Heart left ventricle (tissue), 13 donors: ENCODE data around the gene CCDC30.

Experiments
- CTCF ChIP-seq, 12 donors: fragments of 200-600 bp; sonication (generic) in 4 of 12; IDR thresholded peaks; one replicate each; pipeline versions ENCODE4 v1.5.0 to v1.8.0; 2018 to 2022; ENCODE audit warnings: antibody characterized with exemption in 12 of 12, mild to moderate bottlenecking in 5 of 12
- POLR2A ChIP-seq, 2 donors: fragments of 450-650 bp; IDR thresholded peaks; one replicate each; pipeline ENCODE4 v1.6.1; 2017; ENCODE audit warnings: antibody characterized with exemption in 2 of 2, mild to moderate bottlenecking in 2 of 2, moderate library complexity in 2 of 2
- donor health status: ischemic (EF 13 %, LVEDD 7.1; RV severe dilation, severe dysfunction).
- donor health status: DM: no; HTN: yes; CAD: no.
- donor health status: DM: no; HTN: no; CAD: no.
- donor health status: ischemic (EF 25% LVEDD 6.9; RV normal size, moderate dysfunction).
- donor health status: ischemic (EF 25% LVEDD 5.7; RV mildly dilated, moderate dysfunction).
- donor health status: ischemic (EF 35%, LVEDD 5.7; RV mildly dilated, moderate dysfunction).
- donor health status: nonischemic (EF 11% LVEDD 7.7; RV severe dilation, severe dysfunction).
- donor health status: DM: yes; HTN: yes; CAD: no.
- donor health status: PGD.
- donor health status: ischemic (EF 29% LVEDD 5.4; RV normal size, mild dysfunction).
- donor health status: nonischemic (EF 23%, LVEDD 6.1; RV moderate dilation, normal function).

GRCh38 chr1:42700006-42700405, 236.9 kb downstream of the CCDC30 start:
- TF ChIP-seq CTCF (IDR thresholded peaks at IDR 0.05) (no peak), POLR2A (IDR thresholded peaks at IDR 0.05) (no peak)
